Testis (tissue), 3 donors: Measurements from ENCODE around the gene RNF32. TPM values are rescaled to one million over a fixed set of nuclear protein-coding genes. Genes with fewer than 3 reads are reported as not detected.

ENCODE experiments used
- DNase-seq: peaks from one replicate; pipeline ENCODE4 v3.0.0-alpha.2; 2019
- H3K27ac ChIP-seq, 2 donors: fragments of 200-600 bp; sonication (generic); one replicate each; pipeline ENCODE4 v1.5.1; 2019
- H3K27me3 ChIP-seq: fragments of 200-600 bp; sonication (generic); one replicate; pipeline ENCODE4 v1.5.1; 2019
- H3K36me3 ChIP-seq: fragments of 200-600 bp; sonication (generic); one replicate; pipeline ENCODE4 v1.5.1; 2017; ENCODE audit warnings: low read depth; ENCODE audit errors: missing control alignments
- H3K4me1 ChIP-seq: fragments of 200-600 bp; sonication (generic); one replicate; pipeline ENCODE4 v1.5.1; 2019
- H3K4me3 ChIP-seq, 2 donors: fragments of 200-600 bp; sonication (generic); one replicate each; pipeline ENCODE4 v1.5.1; 2017 to 2019
- H3K9me3 ChIP-seq: fragments of 200-600 bp; sonication (generic); one replicate; pipeline ENCODE4 v1.5.1; 2017
- CTCF ChIP-seq, 3 experiments: fragments of 450-650 bp in 2 of 3; fragments of 200-600 bp in 1 of 3; sonication (generic) in 1 of 3; IDR thresholded peaks; one replicate each; pipeline ENCODE4 v1.5.1; 2016 to 2019; ENCODE audit warnings: antibody characterized with exemption in 3 of 3, mild to moderate bottlenecking in 2 of 3, moderate library complexity in 1 of 3
- POLR2A ChIP-seq: fragments of 450-650 bp; IDR thresholded peaks from one replicate; pipeline ENCODE4 v1.6.1; 2017; ENCODE audit warnings: antibody characterized with exemption, mild to moderate bottlenecking, moderate library complexity
- WGBS, 2 donors: methylation state at CpG; one replicate each; pipeline ENCODE4 v1.1.5; 2018; 5-methylcytosine and 5-hydroxymethylcytosine counted together
- intact Hi-C: fragments of 100-400 bp; cut with DNase I; formaldehyde crosslinking; loops from one replicate; pipeline ENCODE4 v1.15.1; 2023; ENCODE audit warnings: low total_unique reads
- polyA plus RNA-seq: library from polyadenylated mRNA; stranded (reverse); fragments of 350-450 nt; fragmentation: Illumina TruSeq; extraction: RNeasy Lipid Tissue Mini Kit (QIAGEN cat#74804); gene quantifications from one replicate; pipeline ENCODE4 v1.2.3, GENCODE V29; 2014; ENCODE audit warnings: low read depth, low replicate concordance; ENCODE audit not compliant: insufficient read depth
- total RNA-seq, 2 donors: library from RNA; depleted of rRNA; stranded (reverse); fragments of >200 nt; gene quantifications; one replicate each; pipeline ENCODE4 v1.2.3, GENCODE V29; 2016

Gene RNF32
- total and polyA plus RNA-seq, 3 donors from 2014 or later: 45.7 to 159 (median 63.8) TPM

- H3K27ac ChIP-seq: no peak overlapping the region
- DNase-seq: no peak
- no peak overlapping the region for H3K4me3 ChIP-seq
- 58 to 61% methylated on average over 7 of the region's 7 CpGs for WGBS, 2 donors
- intact Hi-C loops: no loop called here
- H3K36me3 ChIP-seq: no peaks in the 10 kb centered on the region
- no peaks in the 10 kb centered on the region for H3K27me3 ChIP-seq
- H3K9me3 ChIP-seq: no peaks in the 10 kb centered on the region
- TF ChIP-seq POLR2A (no peak), CTCF (IDR thresholded peaks at IDR 0.05) (no peak)
- H3K4me1 ChIP-seq: no peaks in the 10 kb centered on the region
These were observed 31.3 kb upstream of the RNF32 start for GRCh38 chr7:156609010-156609877.

DNA sequence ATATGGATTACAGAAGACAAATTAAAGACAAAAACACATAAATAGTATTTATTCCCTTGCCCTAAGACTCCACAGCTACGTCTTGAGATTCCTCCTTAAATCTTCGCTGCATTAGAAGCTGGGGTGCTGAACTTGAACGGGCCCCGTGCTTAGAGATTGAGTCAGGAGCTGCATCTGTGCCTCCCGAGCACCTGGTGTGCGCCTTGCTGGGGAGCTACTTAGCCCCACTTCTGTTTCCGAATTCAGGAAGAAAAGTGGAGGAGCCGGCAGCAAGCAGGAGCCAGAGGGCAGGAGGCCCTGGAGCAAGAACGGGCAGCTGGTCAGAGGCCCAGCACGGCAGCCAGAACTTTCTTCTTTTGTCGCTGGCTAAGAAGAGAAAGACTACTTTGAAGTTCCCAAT lies 30.4 kb upstream of the RNF32 start:
- TF ChIP-seq POLR2A: no peak
- no peak for TF ChIP-seq CTCF (IDR thresholded peaks at IDR 0.05)

DNA sequence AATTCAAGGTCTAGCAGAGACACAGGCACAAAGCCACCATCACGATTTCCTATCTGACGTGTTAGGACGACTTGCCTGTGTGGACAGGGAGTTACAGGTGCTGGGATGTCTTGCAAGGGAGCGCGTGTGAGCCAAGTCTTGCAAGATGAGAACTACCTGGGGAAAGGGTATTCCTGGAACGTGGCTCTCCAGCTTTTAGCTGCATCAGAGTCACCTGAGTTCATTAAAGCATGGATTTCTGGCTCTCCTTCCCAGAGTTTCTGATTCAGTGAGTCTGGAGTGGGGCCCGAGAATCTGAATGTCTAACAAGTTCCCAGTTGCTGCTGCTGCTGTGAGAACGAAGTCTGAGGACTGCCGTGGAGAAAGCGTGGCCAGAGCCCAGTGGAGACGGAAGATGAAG lies 30.0 kb upstream of the RNF32 start:
- no peaks in the 10 kb centered on the region for H3K4me1 ChIP-seq
- H3K4me3 ChIP-seq: no peak overlapping the region
- DNase-seq: no peak
- intact Hi-C loops: no loop called here
- 79 to 83% methylated on average over 11 of the region's 11 CpGs for WGBS, 2 donors
- no peaks in the 10 kb centered on the region for H3K36me3 ChIP-seq
- H3K9me3 ChIP-seq: no peaks in the 10 kb centered on the region
- no peak overlapping the region for H3K27ac ChIP-seq
- TF ChIP-seq CTCF (IDR thresholded peaks at IDR 0.05): no peak
- TF ChIP-seq POLR2A: no peak
- H3K27me3 ChIP-seq: no peaks in the 10 kb centered on the region

More for the DNA sequence above, 30.4 kb upstream of the RNF32 start:
- 70 to 84% methylated on average over 11 of the region's 11 CpGs for WGBS, 2 donors
- intact Hi-C loops: no loop called here
- DNase-seq: no peak
- Histone ChIP-seq H3K4me3 (no peak overlapping the region), H3K27ac (no peak overlapping the region), H3K27me3 (no peaks in the 10 kb centered on the region), H3K4me1 (no peaks in the 10 kb centered on the region), H3K9me3 (no peaks in the 10 kb centered on the region), H3K36me3 (no peaks in the 10 kb centered on the region)

DNA sequence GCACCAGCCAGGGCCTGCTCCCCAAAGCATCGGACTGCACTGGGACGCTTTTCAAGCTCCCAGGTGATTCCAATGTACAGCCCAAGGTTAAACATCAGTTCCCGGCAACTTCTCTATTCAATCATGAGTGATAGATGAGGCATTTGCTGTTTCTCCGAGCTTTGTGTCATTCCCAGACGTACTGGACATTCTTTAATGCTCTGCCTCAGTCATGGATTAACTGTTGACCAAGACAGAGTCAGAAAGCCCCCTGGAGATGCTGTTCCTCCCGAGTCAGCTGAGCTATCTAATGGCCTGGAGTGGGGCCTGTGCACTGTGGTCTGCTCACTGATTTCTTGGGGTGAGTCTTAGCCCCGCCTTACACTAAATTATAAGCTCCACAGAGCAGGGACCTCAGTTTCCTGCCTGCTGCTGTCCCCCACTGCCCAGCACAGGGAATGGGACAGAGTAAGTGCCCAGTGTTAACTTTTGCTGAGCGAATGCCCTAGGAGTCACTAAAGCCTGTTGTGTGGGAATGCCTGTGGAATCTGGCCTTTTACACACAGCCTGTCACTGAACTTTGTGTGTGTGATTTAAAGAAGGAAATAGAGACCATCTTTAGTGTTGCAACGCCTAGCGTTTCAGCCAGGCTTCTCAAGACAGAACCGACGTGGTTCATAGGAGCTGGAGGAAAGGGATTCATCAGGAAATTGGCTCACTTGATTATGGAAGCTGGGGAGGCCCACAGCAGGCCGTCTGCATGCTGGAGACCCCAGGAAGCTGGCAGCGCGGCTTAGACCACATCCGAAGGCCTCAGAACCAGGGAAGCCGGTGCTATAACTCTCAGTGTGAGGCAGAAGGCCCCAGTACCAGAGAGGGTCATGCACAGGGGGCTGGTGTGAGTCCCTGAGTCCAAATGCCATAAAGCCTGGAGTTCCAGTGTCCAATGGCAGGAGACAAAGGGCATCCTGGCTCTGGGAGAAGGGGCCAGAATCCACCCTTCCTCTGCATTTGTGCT lies 29.3 kb upstream of the RNF32 start:
- WGBS, 2 donors: 67 to 73% methylated on average over 13 to 17 of the region's 17 CpGs
- Histone ChIP-seq H3K36me3 (no peaks in the 10 kb centered on the region), H3K4me1 (no peaks in the 10 kb centered on the region), H3K9me3 (no peaks in the 10 kb centered on the region), H3K27ac (no peak overlapping the region), H3K4me3 (no peak overlapping the region), H3K27me3 (no peaks in the 10 kb centered on the region)
- no peak for DNase-seq
- TF ChIP-seq CTCF (IDR thresholded peaks at IDR 0.05) (no peak), POLR2A (no peak)
- intact Hi-C loops: no loop called here
